K562 (cell line): ENCODE data around the gene ACTL10. TPM values are rescaled to one million over a fixed set of nuclear protein-coding genes. Genes with fewer than 3 reads are reported as not detected.

Experiments
- ARID1B ChIP-seq: fragments of 450-650 bp; IDR thresholded peaks from 2 replicates; pipeline ENCODE4 v1.6.1; 2016; ENCODE audit warnings: antibody characterized with exemption, mild to moderate bottlenecking, inconsistent platforms
- ERF ChIP-seq: fragments of 450-650 bp; formaldehyde crosslinking; IDR thresholded peaks from 2 replicates; pipeline ENCODE4 v1.4.0; 2020; ENCODE audit warnings: mild to moderate bottlenecking, mixed read lengths
- GATA2 ChIP-seq: sonication (generic); formaldehyde crosslinking; IDR thresholded peaks from 2 replicates; pipeline ENCODE4 v1.4.0; 2020; ENCODE audit warnings: mild to moderate bottlenecking, missing genetic modification reagents
- GTF2E2 ChIP-seq: fragments of 200-800 bp; sonication (Bioruptor generic); IDR thresholded peaks from 2 replicates; pipeline ENCODE4 v1.6.1; 2016; ENCODE audit warnings: missing genetic modification characterization, missing compliant biosample characterization
- HDAC3 ChIP-seq: fragments of 450-650 bp; IDR thresholded peaks from 2 replicates; pipeline ENCODE4 v1.6.1; 2018; ENCODE audit warnings: borderline replicate concordance, mild to moderate bottlenecking, moderate library complexity; ENCODE audit not compliant: partially characterized antibody
- NR0B1 ChIP-seq: fragments of 450-650 bp; IDR thresholded peaks from one replicate; pipeline ENCODE4 v1.6.1; 2018; ENCODE audit warnings: mild to moderate bottlenecking, moderate library complexity; ENCODE audit not compliant: partially characterized antibody
- NR2C1 ChIP-seq, 2 experiments: fragments of 450-650 bp; IDR thresholded peaks; 2 replicates each; pipeline ENCODE4 v1.6.1; 2017; ENCODE audit warnings: mild to moderate bottlenecking in 2 of 2, antibody characterized with exemption in 1 of 2, inconsistent platforms in 1 of 2, missing compliant biosample characterization in 1 of 2, missing genetic modification characterization in 1 of 2
- RHOXF2B ChIP-seq: fragments of 250-450 bp; sonication (Bioruptor Pico); conservative IDR thresholded peaks from 2 replicates; pipeline ENCODE4 v1.5.1; 2021
- RNF219 ChIP-seq: fragments of 250-450 bp; sonication (Bioruptor Pico); IDR thresholded peaks from 2 replicates; pipeline ENCODE4 v1.5.0; 2022; ENCODE audit warnings: mild to moderate bottlenecking
- SREBF2 ChIP-seq: sonication (generic); formaldehyde crosslinking; IDR thresholded peaks from 2 replicates; pipeline ENCODE4 v1.4.0; 2020; ENCODE audit warnings: mild to moderate bottlenecking, missing genetic modification reagents
- STAT5A ChIP-seq: IDR thresholded peaks from 2 replicates; pipeline ENCODE4 v1.6.1; 2012; ENCODE audit warnings: low read length, inconsistent platforms, borderline replicate concordance
- polyA plus RNA-seq, 8 experiments: library from polyadenylated mRNA; depleted of rRNA in 4 of 8; stranded (reverse) in 5 of 8; unstranded in 3 of 8; fragments of >200 nt; fragmentation: Nextera tagmentation in 2 of 8; fragmentation: Illumina TruSeq in 1 of 8; extraction: Ambion mirVana in 2 of 8; extraction: Trizol in 1 of 8; gene quantifications; 2 replicates each; pipeline versions ENCODE4 v1.2.1 to v1.2.3, GENCODE V29; 2011 to 2014; ENCODE audit warnings: inconsistent platforms in 1 of 8, missing spikeins in 1 of 8
- total RNA-seq, 7 experiments: library from RNA; depleted of rRNA in 6 of 7; stranded (reverse); fragments of >200 nt in 6 of 7; fragmentation: Illumina TruSeq in 2 of 7; extraction: Trizol in 2 of 7; gene quantifications; 2 replicates each; pipeline versions ENCODE4 v1.2.1 to v1.2.3, GENCODE V29; 2011 to 2021; ENCODE audit warnings: low replicate concordance in 1 of 7
- TF ChIP-seq, protein P1 (sequence below): sonication (generic); formaldehyde crosslinking; IDR thresholded peaks from 2 replicates; pipeline ENCODE4 v1.8.0; 2022; ENCODE audit warnings: missing genetic modification reagents, mild to moderate bottlenecking, borderline replicate concordance
- TF ChIP-seq, protein P2 (sequence below): fragments of 250-450 bp; sonication (Bioruptor Pico); IDR thresholded peaks from 2 replicates; pipeline ENCODE4 v1.4.0; 2020
- TF ChIP-seq, protein P3 (sequence below): IDR thresholded peaks from 2 replicates; pipeline ENCODE4 v1.6.1; 2011; ENCODE audit warnings: borderline replicate concordance, low read depth, mild to moderate bottlenecking, moderate library complexity, low read length; ENCODE audit not compliant: insufficient read depth, poor library complexity, severe bottlenecking

ACTL10 gene
- total and polyA plus RNA-seq, 9 of the 15 experiments (the other 6 are each of a cell fraction or from before 2014, with no cell fraction given): 0.07 to 0.14 TPM; not detected in 7

DNA sequence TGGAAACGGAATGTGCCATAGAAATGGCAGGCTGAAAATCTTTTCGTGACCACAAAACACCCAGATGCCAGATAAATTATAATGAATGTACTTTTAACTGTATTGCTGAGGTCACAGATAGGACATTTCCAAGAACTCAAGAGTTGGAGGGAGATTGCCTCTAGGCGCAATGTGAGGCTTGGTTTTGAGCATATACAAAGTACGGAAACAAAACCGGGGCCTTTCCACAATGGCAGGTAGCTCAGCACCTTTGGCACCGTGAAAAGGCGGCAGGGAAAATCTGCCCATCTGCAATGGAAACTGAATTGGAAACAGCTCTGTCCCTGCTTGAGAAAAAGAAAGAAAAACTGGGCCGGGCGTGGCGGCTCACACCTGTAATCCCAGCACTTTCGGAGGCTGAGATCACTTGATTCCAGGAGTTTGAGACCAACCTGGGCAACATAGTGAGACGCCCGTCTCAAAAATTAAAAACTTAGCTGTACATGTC is 15.1 kb upstream of the ACTL10 start (continued):
- TF ChIP-seq SREBF2: no peak
- TF ChIP-seq GATA2 (CRISPR knock-in tag): 0 out of 2 replicates have a peak, but pooled peaks have one; percentile 18
- no peak for TF ChIP-seq RNF219 (CRISPR knock-in tag)
- no peak; the same call in 1 of the 2 replicates for TF ChIP-seq GTF2E2
- TF ChIP-seq NR0B1: no peak
- TF ChIP-seq ERF: no peak
- no peak for TF ChIP-seq NR2C1 (IDR thresholded peaks at IDR 0.05)
- TF ChIP-seq NR2C1 (tag; IDR thresholded peaks at IDR 0.05): no peak
- TF ChIP-seq, protein P1, sequence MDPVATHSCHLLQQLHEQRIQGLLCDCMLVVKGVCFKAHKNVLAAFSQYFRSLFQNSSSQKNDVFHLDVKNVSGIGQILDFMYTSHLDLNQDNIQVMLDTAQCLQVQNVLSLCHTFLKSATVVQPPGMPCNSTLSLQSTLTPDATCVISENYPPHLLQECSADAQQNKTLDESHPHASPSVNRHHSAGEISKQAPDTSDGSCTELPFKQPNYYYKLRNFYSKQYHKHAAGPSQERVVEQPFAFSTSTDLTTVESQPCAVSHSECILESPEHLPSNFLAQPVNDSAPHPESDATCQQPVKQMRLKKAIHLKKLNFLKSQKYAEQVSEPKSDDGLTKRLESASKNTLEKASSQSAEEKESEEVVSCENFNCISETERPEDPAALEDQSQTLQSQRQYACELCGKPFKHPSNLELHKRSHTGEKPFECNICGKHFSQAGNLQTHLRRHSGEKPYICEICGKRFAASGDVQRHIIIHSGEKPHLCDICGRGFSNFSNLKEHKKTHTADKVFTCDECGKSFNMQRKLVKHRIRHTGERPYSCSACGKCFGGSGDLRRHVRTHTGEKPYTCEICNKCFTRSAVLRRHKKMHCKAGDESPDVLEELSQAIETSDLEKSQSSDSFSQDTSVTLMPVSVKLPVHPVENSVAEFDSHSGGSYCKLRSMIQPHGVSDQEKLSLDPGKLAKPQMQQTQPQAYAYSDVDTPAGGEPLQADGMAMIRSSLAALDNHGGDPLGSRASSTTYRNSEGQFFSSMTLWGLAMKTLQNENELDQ (CRISPR knock-in tag): no peak
- peak; percentile 60; the same call in 1 of the 2 replicates for TF ChIP-seq STAT5A
- TF ChIP-seq HDAC3: no peak
- TF ChIP-seq RHOXF2B (CRISPR knock-in tag): no peak
- TF ChIP-seq, protein P2, sequence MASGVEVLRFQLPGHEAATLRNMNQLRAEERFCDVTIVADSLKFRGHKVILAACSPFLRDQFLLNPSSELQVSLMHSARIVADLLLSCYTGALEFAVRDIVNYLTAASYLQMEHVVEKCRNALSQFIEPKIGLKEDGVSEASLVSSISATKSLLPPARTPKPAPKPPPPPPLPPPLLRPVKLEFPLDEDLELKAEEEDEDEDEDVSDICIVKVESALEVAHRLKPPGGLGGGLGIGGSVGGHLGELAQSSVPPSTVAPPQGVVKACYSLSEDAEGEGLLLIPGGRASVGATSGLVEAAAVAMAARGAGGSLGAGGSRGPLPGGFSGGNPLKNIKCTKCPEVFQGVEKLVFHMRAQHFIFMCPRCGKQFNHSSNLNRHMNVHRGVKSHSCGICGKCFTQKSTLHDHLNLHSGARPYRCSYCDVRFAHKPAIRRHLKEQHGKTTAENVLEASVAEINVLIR: no peak
- TF ChIP-seq, protein P3, sequence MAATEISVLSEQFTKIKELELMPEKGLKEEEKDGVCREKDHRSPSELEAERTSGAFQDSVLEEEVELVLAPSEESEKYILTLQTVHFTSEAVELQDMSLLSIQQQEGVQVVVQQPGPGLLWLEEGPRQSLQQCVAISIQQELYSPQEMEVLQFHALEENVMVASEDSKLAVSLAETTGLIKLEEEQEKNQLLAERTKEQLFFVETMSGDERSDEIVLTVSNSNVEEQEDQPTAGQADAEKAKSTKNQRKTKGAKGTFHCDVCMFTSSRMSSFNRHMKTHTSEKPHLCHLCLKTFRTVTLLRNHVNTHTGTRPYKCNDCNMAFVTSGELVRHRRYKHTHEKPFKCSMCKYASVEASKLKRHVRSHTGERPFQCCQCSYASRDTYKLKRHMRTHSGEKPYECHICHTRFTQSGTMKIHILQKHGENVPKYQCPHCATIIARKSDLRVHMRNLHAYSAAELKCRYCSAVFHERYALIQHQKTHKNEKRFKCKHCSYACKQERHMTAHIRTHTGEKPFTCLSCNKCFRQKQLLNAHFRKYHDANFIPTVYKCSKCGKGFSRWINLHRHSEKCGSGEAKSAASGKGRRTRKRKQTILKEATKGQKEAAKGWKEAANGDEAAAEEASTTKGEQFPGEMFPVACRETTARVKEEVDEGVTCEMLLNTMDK: no peak
- TF ChIP-seq ARID1B: 0 out of 2 replicates have a peak, but pooled peaks have one; percentile 12
